Measurements from ENCODE around the gene TRIM67. TPM values are rescaled to one million over a fixed set of nuclear protein-coding genes. Genes with fewer than 3 reads are reported as not detected.

The TRIM67 gene
- total and polyA plus RNA-seq, 2 of the 4 experiments (the other 2 are of a cell fraction), result not detected

DNA sequence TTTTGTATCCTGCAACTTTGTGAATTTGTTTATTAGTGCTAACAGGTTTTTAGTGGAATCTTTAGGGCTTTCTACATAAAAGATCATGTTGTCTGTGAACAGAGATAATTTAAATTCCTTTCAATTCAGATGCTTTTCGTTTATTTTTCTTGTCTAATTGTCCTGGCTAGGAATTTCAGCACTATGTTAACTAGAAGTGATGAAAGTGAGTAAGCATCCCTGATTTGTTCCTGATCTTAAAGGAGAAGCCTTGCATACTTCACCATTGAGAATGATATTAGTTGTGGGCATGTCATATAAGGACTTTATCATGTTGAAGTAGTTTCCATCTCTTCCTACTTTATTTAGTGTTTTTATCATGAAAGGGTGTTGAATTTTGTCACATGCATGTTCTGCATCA lies 23.6 kb upstream of the TRIM67 start:
- Histone ChIP-seq H3K27me3 (ENCODE audit: control insufficient read depth, insufficient read depth, low read length) (no peaks in the 10 kb centered on the region; the same call in 1 of the 2 replicates), H4K5ac (ENCODE audit: low read depth, low read length) (no peak overlapping the region), H3K27ac (ENCODE audit: insufficient read depth, low read length) (no peak overlapping the region), H3K14ac (replicated peaks; ENCODE audit: low read depth, low read length) (no peak overlapping the region), H3K4me1 (ENCODE audit: control insufficient read depth, insufficient read depth, low read length) (peaks cover 3% of the 10 kb centered on the region; the same call in 1 of the 2 replicates), H3K9me3 (ENCODE audit: control insufficient read depth, insufficient read depth, low read length) (no peaks in the 10 kb centered on the region), H4K91ac (ENCODE audit: insufficient read depth, low read depth, low read length) (no peak overlapping the region), H2AK9ac (replicated peaks; ENCODE audit: low read depth, low read length, poor library complexity) (no peak overlapping the region), H3K4me3 (ENCODE audit: insufficient read depth, low read depth, low read length) (no peak overlapping the region), H3K79me1 (ENCODE audit: low read depth in 1 of 2, low read length in 2 of 2) (no peaks in the 10 kb centered on the region), H3K9ac (ENCODE audit: low read depth, low read length) (no peak overlapping the region), H2BK120ac (ENCODE audit: low read depth, low read length) (no peak overlapping the region), H3K23ac (ENCODE audit: low read depth, low read length) (no peak overlapping the region), H2AK5ac (ENCODE audit: low read depth, low read length) (no peak overlapping the region), H4K8ac (ENCODE audit: low read depth in 2 of 2, low read length in 2 of 2) (no peak overlapping the region), H2BK20ac (ENCODE audit: low read depth, low read length) (no peak overlapping the region), H4K20me1 (ENCODE audit: insufficient read depth, low read length) (no peaks in the 10 kb centered on the region; the same call in 1 of the 2 replicates), H2AFZ (replicated peaks; ENCODE audit: low read length, poor library complexity) (no peak overlapping the region), H3K36me3 (ENCODE audit: control insufficient read depth, insufficient read depth, low read length) (no peaks in the 10 kb centered on the region), H3K4me2 (ENCODE audit: low read depth, low read length) (no peak overlapping the region), H2BK15ac (ENCODE audit: low read depth, low read length) (no peak overlapping the region), H3K18ac (ENCODE audit: low read depth, low read length) (no peak overlapping the region), H3K9me1 (ENCODE audit: insufficient read depth, low read length) (no peaks in the 10 kb centered on the region; the same call in 1 of the 2 replicates), H3K4ac (ENCODE audit: low read depth, low read length) (no peak overlapping the region), H2BK5ac (ENCODE audit: low read depth, low read length, poor library complexity, severe bottlenecking) (no peak overlapping the region), H3K56ac (ENCODE audit: extremely low read depth, insufficient read depth, low read length) (no peak overlapping the region)
- dilution Hi-C loops (cut with HindIII; ENCODE audit: low sequenced_read_pairs, unreplicated experiment), result no loop called here
- no peak for TF ChIP-seq POLR2A (IDR thresholded peaks at IDR 0.05; ENCODE audit: low read depth, low read length)
- TF ChIP-seq, protein P1, sequence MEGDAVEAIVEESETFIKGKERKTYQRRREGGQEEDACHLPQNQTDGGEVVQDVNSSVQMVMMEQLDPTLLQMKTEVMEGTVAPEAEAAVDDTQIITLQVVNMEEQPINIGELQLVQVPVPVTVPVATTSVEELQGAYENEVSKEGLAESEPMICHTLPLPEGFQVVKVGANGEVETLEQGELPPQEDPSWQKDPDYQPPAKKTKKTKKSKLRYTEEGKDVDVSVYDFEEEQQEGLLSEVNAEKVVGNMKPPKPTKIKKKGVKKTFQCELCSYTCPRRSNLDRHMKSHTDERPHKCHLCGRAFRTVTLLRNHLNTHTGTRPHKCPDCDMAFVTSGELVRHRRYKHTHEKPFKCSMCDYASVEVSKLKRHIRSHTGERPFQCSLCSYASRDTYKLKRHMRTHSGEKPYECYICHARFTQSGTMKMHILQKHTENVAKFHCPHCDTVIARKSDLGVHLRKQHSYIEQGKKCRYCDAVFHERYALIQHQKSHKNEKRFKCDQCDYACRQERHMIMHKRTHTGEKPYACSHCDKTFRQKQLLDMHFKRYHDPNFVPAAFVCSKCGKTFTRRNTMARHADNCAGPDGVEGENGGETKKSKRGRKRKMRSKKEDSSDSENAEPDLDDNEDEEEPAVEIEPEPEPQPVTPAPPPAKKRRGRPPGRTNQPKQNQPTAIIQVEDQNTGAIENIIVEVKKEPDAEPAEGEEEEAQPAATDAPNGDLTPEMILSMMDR (conservative IDR thresholded peaks at IDR 0.05; ENCODE audit: low read depth, low read length), result no peak
- TF ChIP-seq SMC3 (IDR thresholded peaks at IDR 0.05; ENCODE audit: low read depth, low read length), result no peak
- TF ChIP-seq, protein P2, sequence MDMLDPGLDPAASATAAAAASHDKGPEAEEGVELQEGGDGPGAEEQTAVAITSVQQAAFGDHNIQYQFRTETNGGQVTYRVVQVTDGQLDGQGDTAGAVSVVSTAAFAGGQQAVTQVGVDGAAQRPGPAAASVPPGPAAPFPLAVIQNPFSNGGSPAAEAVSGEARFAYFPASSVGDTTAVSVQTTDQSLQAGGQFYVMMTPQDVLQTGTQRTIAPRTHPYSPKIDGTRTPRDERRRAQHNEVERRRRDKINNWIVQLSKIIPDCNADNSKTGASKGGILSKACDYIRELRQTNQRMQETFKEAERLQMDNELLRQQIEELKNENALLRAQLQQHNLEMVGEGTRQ (IDR thresholded peaks at IDR 0.05; ENCODE audit: low read depth, low read length), result no peak
- no peak for TF ChIP-seq MXI1 (IDR thresholded peaks at IDR 0.05; ENCODE audit: borderline replicate concordance, low read depth, low read length)
- TF ChIP-seq MAZ (IDR thresholded peaks at IDR 0.05; ENCODE audit: borderline replicate concordance, low read depth, low read length), result no peak
- no peak for TF ChIP-seq RAD21 (IDR thresholded peaks at IDR 0.05; ENCODE audit: low read length)
- no peak for TF ChIP-seq RCOR1 (IDR thresholded peaks at IDR 0.05; ENCODE audit: insufficient replicate concordance, low read length)
- TF ChIP-seq, protein P3, sequence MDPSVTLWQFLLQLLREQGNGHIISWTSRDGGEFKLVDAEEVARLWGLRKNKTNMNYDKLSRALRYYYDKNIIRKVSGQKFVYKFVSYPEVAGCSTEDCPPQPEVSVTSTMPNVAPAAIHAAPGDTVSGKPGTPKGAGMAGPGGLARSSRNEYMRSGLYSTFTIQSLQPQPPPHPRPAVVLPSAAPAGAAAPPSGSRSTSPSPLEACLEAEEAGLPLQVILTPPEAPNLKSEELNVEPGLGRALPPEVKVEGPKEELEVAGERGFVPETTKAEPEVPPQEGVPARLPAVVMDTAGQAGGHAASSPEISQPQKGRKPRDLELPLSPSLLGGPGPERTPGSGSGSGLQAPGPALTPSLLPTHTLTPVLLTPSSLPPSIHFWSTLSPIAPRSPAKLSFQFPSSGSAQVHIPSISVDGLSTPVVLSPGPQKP (IDR thresholded peaks at IDR 0.05; ENCODE audit: borderline replicate concordance, low read depth, low read length), result no peak
- TF ChIP-seq CHD1 (IDR thresholded peaks at IDR 0.05; ENCODE audit: low read depth, low read length), result no peak
- no peak for TF ChIP-seq RFX5 (IDR thresholded peaks at IDR 0.05; ENCODE audit: low read depth, low read length)
- TF ChIP-seq FOS (IDR thresholded peaks at IDR 0.05; ENCODE audit: low read depth, low read length), result no peak
- no peak for TF ChIP-seq NFE2L2 (IDR thresholded peaks at IDR 0.05; ENCODE audit: low read depth, low read length)
- in situ Hi-C loops (cut with MboI; ENCODE audit: low sequenced_read_pairs), result no loop called here
- no TSS peak for BruUV-seq (replicated peaks)
- ChIA-PET CTCF (no interaction called here), POLR2A (ENCODE audit: unreplicated experiment) (no interaction called here)
- no peak for DNase-seq
- no CpG with 5 or more reads among the region's 1 CpG for WGBS, 2 experiments (ENCODE audit: extremely low coverage in 2 of 2, insufficient read length in 1 of 2)
- intact Hi-C loops (cut with micrococcal nuclease), result no loop called here
- no peak for ATAC-seq (ENCODE audit: low read depth)

Data from IMR-90 (cell line).